Hypothalamus (tissue), 51 donors: ENCODE measurements around the gene SLC47A2.

Experiments
- DNase-seq, 51 donors: peaks; one replicate each; lab custom pipeline; 2025; lab: John Stamatoyannopoulos, UW

Gene SLC47A2

DNA sequence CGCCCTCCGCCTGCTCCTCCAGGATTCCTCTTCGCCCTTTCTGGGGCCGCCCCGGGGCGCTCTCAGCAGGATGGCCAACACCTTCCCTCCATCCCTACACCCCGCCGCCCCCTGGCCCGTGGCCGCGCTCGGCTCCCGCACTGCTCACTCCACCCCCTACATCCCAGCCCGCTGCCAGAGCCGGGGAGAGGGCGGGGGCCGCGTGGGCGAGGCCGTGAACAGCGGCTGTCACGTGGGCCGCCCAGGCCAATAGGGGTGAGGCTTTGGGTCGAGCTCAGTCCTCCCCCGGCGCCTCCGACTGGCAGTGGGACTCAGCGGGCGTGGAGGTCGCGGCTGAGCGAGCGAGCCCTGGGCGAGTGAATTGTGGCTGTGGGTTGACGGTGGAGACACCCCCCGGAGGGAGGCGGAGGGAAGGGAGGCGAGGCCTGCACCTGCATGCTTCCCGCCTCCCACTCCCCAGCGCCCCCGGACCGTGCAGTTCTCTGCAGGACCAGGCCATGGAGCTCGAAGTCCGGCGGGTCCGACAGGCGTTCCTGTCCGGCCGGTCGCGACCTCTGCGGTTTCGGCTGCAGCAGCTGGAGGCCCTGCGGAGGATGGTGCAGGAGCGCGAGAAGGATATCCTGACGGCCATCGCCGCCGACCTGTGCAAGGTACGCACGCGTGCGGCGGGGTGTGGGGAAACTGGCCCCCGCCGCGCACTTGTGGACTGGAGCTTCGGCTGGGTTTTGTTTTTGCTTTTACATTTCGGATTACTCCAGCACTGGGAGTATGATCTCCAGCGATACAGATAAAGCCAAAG lies 67.7 kb downstream of the SLC47A2 start, which contains the start of gene ALDH3A2:
Gene ALDH3A2, plus strand, starts transcription at position 277 of the 799 bp plus-strand sequence. Its CDS starts 221 bp downstream, at position 498.
- DNase-seq: peak; percentile 87 to 100 (median 97)

- DNase-seq: peak in 50 of 51 donors; percentile 36 to 93 (median 69)
These were observed 68.5 kb downstream of the SLC47A2 start for GRCh38 chr17:19647697-19648474.

DNA sequence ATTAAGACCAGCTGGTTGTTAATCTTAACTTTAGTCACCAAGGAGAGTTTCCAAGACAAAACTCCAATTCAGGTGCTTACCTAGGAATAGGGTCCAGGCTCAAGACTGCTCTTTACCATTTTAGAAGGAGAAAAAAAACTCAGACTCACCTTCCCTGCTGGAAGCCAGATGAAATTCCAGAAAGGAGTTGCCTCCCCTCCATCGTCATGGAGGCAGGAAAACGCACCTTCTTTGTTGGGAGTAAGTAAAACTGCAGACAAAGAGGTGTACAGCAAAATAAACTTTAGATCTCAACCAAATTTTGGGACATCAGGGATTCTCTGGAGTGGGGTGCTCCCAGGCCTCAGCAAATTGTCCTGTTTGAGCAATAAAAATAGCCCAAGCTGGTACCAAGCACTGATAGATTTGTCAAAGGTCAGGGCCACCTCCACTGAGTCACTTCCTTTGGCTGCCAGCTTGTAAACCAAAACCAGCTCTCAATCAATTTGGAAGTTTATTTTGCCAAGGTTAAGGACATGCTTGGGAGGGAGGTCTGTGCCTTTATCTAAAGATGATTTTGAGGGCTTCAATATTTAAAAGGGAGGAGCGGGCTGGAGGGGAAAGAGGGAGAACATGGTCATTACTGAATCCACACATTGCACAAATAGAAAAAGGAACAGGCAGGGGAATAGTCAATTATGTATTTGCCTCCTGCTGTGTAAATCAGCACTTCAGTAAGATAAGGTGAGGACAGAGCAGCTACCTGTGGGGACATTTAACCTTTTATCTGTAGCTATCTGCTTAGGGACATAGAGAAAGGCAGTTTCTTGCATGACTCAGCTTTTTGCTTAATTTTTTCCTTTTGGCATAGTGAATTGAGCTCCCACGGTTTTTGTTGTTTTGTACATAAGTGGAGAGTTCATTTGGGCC lies 69.3 kb downstream of the SLC47A2 start:
- DNase-seq: peak in 1 of 51 donors; percentile 2

DNA sequence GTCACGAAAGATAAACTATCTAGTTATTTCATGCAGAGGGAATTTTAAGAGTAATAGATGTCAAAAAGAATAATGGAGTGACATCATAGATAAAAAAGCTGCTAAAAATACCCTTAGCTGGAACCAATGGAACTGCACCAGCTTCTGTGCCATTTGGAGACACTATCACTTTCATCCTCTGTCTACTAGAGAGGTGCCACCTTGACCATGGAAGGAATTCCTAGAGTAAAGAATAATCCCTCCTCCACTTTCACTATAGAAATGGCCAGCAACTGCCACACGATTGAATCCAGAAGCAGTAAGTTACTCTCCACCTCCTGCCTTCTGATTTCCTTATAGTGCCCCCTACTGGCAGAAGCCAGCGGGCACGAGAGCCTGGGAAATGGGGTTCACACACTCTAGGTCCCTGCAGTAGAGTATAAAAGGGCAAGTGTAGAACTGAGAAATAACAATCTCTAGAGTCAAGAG lies 70.6 kb downstream of the SLC47A2 start:
- DNase-seq: peak in 34 of 51 donors; percentile 3 to 71 (median 28)

DNA sequence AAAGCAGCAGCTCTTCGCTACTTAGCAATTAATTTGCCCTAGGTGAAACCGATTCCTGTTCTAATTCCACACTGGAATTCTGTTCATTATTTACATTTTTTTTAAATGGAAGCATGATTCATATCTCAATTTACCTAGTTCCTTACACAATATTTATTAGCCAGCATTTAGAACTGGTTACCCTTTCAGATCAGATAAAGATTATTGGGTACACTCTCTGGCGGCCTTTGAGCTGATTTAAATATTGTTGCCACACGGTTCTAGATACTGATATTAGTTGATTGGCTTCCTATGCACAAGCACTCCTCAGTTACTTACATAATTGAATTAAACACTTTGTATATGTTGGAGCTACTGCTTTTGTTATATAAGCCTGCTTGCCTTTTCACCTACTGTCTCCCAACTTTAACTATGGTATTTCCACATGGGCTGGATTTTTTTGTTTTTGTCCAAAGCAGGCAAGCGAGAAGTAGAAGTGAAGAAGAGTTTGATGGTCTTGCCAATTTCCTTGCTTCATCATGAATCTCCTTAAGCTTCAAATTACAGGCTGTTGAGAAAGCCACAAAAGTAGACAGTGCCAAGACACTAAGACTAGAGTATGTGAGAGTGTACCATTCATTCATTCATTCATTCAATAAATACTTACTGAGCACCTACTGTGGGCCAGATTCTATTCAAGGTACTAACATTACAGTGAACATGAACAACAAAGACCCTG lies 71.7 kb downstream of the SLC47A2 start:
- no peak for DNase-seq

DNA sequence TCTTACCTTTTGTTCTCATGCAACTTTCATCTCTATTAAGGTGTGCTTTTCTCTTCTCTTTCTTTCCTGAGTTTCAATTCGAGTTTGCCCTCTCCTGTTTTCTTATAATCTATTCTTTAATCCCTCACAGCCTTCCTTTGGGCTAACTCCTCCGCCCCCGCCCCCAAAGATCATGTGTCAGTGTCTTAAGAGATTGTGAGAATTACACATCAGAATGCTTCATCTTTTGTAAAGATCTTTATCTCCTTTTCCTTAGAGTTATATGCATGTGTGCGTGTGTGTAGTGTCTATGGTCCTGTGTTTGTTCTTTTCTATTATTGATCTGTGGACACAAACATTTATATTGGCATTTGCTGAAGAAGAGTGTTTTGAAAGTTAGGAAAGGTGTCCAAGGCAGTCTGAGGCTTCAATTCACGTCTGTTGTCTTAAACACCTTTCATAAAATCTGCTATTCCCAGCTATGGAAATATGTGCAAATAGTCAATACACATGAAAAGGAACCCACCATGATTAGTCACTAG lies 74.0 kb downstream of the SLC47A2 start:
- DNase-seq: no peak

DNA sequence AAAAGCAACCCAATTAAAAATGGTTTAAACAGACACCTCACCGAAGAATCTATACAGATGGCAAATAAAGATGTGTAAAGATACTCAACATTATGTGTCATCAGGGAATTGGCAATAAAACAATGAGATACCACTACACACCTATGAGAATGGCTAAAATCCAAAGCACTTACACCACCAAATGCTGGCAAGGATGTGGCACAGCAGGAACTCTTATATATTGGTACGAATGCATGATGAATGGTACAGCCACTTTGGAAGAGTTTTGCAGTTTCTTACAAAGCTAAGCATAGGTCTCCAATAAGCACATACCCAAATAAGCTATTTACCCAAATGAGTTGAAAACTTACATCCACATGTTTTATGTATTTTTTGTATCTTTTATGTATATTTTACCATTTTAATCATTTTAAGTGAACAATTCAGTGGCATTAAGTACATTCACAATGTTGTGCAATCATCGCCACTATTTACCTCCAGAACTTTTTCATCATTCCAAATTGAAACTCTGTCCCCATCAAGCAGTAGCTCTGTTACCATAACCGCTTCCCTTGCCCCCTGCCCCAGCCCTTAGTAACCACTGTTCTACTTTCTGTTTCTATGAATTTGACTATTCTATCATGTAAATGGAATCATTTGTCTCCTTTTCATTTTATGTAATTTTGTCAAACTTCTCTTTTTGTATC lies 74.6 kb downstream of the SLC47A2 start:
- no peak for DNase-seq

- no peak for DNase-seq
These were observed 84.5 kb downstream of the SLC47A2 start for GRCh38 chr17:19631905-19632304.

- DNase-seq: no peak
These were observed 85.7 kb downstream of the SLC47A2 start for GRCh38 chr17:19630661-19631060.

DNA sequence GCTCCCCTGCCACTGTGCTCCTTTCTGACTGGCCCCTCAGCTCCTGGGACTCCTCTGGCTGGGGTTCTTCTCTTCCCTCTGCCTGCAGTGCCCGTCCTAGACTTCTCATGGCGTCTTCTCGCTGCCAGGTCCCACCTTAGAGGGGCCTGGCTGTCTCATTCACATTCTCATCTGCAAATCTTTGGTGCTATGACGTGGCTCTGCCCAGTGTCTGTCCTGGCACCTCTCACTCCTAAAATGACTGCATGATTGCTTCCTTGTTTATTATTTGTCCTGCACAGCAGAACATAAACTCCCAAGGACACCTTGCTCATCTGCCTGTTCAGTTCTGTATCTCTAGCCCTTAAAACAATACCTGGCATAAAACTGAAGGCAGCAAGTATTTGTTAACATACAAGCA lies 86.3 kb downstream of the SLC47A2 start:
- DNase-seq: no peak

DNA sequence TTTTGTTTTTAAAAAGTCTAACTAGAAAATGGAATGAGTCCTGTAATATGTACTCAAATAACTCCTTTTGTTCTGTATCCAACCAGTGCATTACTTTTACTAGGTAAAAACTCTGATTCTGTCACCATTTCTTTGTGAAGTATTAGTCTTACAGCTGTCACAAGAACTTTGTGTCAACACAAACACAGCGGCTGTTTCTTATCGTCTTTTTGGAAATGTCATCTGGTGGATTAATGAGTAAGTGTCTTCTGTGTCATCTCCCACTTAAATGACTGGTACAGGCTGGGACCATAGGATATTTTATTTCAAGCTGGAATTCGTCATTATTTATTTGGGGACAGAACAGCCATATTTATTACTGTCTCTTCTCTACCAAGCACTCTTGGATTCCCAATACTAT lies 86.9 kb downstream of the SLC47A2 start:
- no peak for DNase-seq
